GM23338 (cell line): ENCODE data around the gene CNTNAP2. TPM values are rescaled to one million over a fixed set of nuclear protein-coding genes. Genes with fewer than 3 reads are reported as not detected.

Experiments
- ATAC-seq: fragments of 200-7000 bp; cut with Tn5 transposase; 3 replicates; pipeline ENCODE4 v1.9.1; 2020
- DNase-seq: peaks from one replicate; pipeline ENCODE4 v3.0.0-alpha.2; 2015; ENCODE audit warnings: low spot score
- H2AFZ ChIP-seq: fragments of 200-600 bp; sonication (generic); 2 replicates; pipeline ENCODE4 v1.8.0; 2016; ENCODE audit warnings: antibody characterized with exemption, mild to moderate bottlenecking, moderate library complexity
- H3F3A ChIP-seq: fragments of 200-600 bp; sonication (generic); replicated peaks from 2 replicates; pipeline ENCODE4 v1.8.0; 2017; ENCODE audit warnings: antibody characterized with exemption, mixed run types, low read depth
- H3K27ac ChIP-seq: fragments of 200-600 bp; sonication (generic); 2 replicates; pipeline ENCODE4 v1.6.1; 2016; ENCODE audit warnings: low read depth
- H3K27me3 ChIP-seq: fragments of 200-600 bp; sonication (generic); 2 replicates; pipeline ENCODE4 v1.8.0; 2016; ENCODE audit warnings: mild to moderate bottlenecking, mixed run types, moderate library complexity; ENCODE audit not compliant: insufficient read depth
- H3K36me3 ChIP-seq: fragments of 200-600 bp; sonication (generic); 2 replicates; pipeline ENCODE4 v1.8.0; 2016; ENCODE audit warnings: mild to moderate bottlenecking; ENCODE audit not compliant: insufficient read depth
- H3K4me1 ChIP-seq: fragments of 200-600 bp; sonication (generic); 2 replicates; pipeline ENCODE4 v1.8.0; 2016; ENCODE audit warnings: mild to moderate bottlenecking, moderate library complexity; ENCODE audit not compliant: insufficient read depth
- H3K4me2 ChIP-seq: fragments of 200-600 bp; sonication (generic); 2 replicates; pipeline ENCODE4 v1.7.1; 2017; ENCODE audit warnings: mixed run types
- H3K4me3 ChIP-seq: fragments of 200-600 bp; sonication (generic); 2 replicates; pipeline ENCODE4 v1.6.1; 2016; ENCODE audit warnings: mixed run types
- H3K79me2 ChIP-seq: fragments of 200-600 bp; sonication (generic); replicated peaks from 2 replicates; pipeline ENCODE4 v1.8.0; 2017; ENCODE audit warnings: mild to moderate bottlenecking; ENCODE audit not compliant: insufficient read depth
- H3K9me2 ChIP-seq: fragments of 200-600 bp; sonication (generic); 2 replicates; pipeline ENCODE4 v1.8.0; 2017; ENCODE audit not compliant: insufficient read depth
- H4K20me1 ChIP-seq: fragments of 200-600 bp; sonication (generic); replicated peaks from 2 replicates; pipeline ENCODE4 v1.8.0; 2017; ENCODE audit warnings: mild to moderate bottlenecking; ENCODE audit not compliant: insufficient read depth
- H3K27ac Mint-ChIP-seq: 2 replicates; pipeline ENCODE4 v1.8.0; 2020; ENCODE audit warnings: inconsistent platforms, mild to moderate bottlenecking, moderate library complexity, mixed read lengths
- H3K27me3 Mint-ChIP-seq: 3 replicates; pipeline ENCODE4 v1.8.0; 2022; ENCODE audit warnings: low read depth, mild to moderate bottlenecking, moderate library complexity, mixed read lengths, inconsistent platforms; ENCODE audit not compliant: insufficient read depth, poor library complexity
- H3K36me3 Mint-ChIP-seq: 3 replicates; pipeline ENCODE4 v1.8.0; 2021; ENCODE audit warnings: low read depth, mild to moderate bottlenecking, inconsistent platforms, moderate library complexity, mixed read lengths
- H3K4me1 Mint-ChIP-seq: 3 replicates; pipeline ENCODE4 v1.8.0; 2020; ENCODE audit warnings: mild to moderate bottlenecking, inconsistent platforms, mixed read lengths
- H3K4me3 Mint-ChIP-seq: 3 replicates; pipeline ENCODE4 v1.8.0; 2021; ENCODE audit warnings: moderate library complexity, mild to moderate bottlenecking, inconsistent platforms, mixed read lengths
- H3K9me3 Mint-ChIP-seq: 3 replicates; pipeline ENCODE4 v1.8.0; 2020; ENCODE audit warnings: moderate library complexity, mild to moderate bottlenecking, inconsistent platforms, mixed read lengths
- CREB1 ChIP-seq: fragments of 250-450 bp; sonication (Bioruptor Pico); IDR thresholded peaks from 2 replicates; pipeline ENCODE4 v1.5.0; 2020; ENCODE audit warnings: low read depth, mild to moderate bottlenecking, moderate library complexity
- EZH2 ChIP-seq: fragments of 200-600 bp; sonication (generic); IDR thresholded peaks from one replicate; pipeline ENCODE4 v1.8.0; 2017; ENCODE audit warnings: antibody characterized with exemption, mild to moderate bottlenecking, low read depth; ENCODE audit not compliant: unreplicated experiment
- NANOG ChIP-seq: IDR thresholded peaks from 2 replicates; pipeline ENCODE4 v1.6.1; 2016; ENCODE audit warnings: antibody characterized with exemption, borderline replicate concordance
- POLR2AphosphoS5 ChIP-seq: IDR thresholded peaks from 2 replicates; pipeline ENCODE4 v1.6.1; 2016; ENCODE audit warnings: antibody characterized with exemption, low read depth
- STAT1 ChIP-seq: IDR thresholded peaks from one replicate; pipeline ENCODE4 v1.6.1; 2016; ENCODE audit warnings: antibody characterized with exemption; ENCODE audit not compliant: unreplicated experiment
- ZNF114 ChIP-seq: fragments of 250-450 bp; sonication (Bioruptor Pico); IDR thresholded peaks from 2 replicates; pipeline ENCODE4 v1.5.0; 2020; ENCODE audit warnings: mild to moderate bottlenecking, moderate library complexity
- ZNF331 ChIP-seq: fragments of 250-450 bp; sonication (Bioruptor Pico); IDR thresholded peaks from 2 replicates; pipeline ENCODE4 v1.5.0; 2020; ENCODE audit warnings: low read depth, mild to moderate bottlenecking, moderate library complexity
- polyA plus RNA-seq: library from polyadenylated mRNA; unstranded; fragments of >200 nt; fragmentation: Nextera tagmentation; extraction: Ambion mirVana; gene quantifications from 2 replicates; pipeline ENCODE4 v1.2.1, GENCODE V29; 2016
- total RNA-seq: library from RNA; depleted of rRNA; stranded (reverse); fragments of >200 nt; shearing (Covaris generic); gene quantifications from 2 replicates; pipeline ENCODE4 v1.2.3, GENCODE V29; 2014
- TF ChIP-seq, protein P1 (sequence below): fragments of 250-450 bp; sonication (Bioruptor Pico); IDR thresholded peaks from 2 replicates; pipeline ENCODE4 v1.5.0; 2020; ENCODE audit warnings: mild to moderate bottlenecking, moderate library complexity
- TF ChIP-seq, protein P2 (sequence below): IDR thresholded peaks from 2 replicates; pipeline ENCODE4 v1.6.1; 2016; ENCODE audit warnings: antibody characterized with exemption
- TF ChIP-seq, protein P3 (sequence below), 2 experiments: fragments of 200-600 bp in 1 of 2; sonication (generic) in 1 of 2; conservative IDR thresholded peaks; 2 replicates each; pipeline versions ENCODE4 v1.5.1 to v1.6.1; 2016 to 2017; ENCODE audit warnings: antibody characterized with exemption in 2 of 2, low read depth in 2 of 2, mild to moderate bottlenecking in 2 of 2, moderate library complexity in 1 of 2

Gene CNTNAP2
- total and polyA plus RNA-seq, 2 experiments from 2014 or later, result 38.2 to 61.3 TPM

DNA sequence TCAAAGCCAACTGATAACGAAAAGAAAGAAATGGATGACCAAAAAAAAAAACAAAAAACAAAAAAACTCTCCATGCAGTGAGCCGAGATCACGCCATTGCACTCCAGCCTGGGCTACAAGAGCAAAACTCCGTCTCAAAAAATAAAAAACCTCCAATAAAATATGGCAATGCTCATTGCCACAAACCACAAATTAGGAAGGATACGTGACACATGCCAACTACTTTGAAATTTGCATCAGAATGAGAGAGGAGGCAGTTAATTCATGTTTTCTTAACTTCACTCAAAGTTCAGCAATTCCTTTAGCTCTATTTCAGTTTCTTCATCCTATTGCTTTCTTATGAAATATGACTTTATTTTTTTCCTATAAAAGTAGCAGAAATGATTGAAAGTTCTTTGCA lies 2075.9 kb downstream of the CNTNAP2 start:
- Mint-ChIP-seq H3K27ac (peak overlapping the region; percentile 45; the same call in 1 of the 2 replicates), H3K4me3 (no peak overlapping the region), H3K9me3 (peaks cover 22% of the 10 kb centered on the region; the same call in 2 of the 3 replicates), H3K4me1 (peaks cover 6% of the 10 kb centered on the region), H3K27me3 (no peaks in the 10 kb centered on the region), H3K36me3 (no peaks in the 10 kb centered on the region)
- no peak overlapping the region for H3K4me2 ChIP-seq
- H3K79me2 ChIP-seq, result no peaks in the 10 kb centered on the region
- H3K4me3 ChIP-seq, result no peak overlapping the region
- no peak overlapping the region for H2AFZ ChIP-seq
- H3F3A ChIP-seq, result no peaks in the 10 kb centered on the region
- H3K27me3 ChIP-seq, result no peaks in the 10 kb centered on the region
- H3K36me3 ChIP-seq, result no peaks in the 10 kb centered on the region
- peaks cover 4% of the 10 kb centered on the region; the same call in 1 of the 2 replicates for H3K4me1 ChIP-seq
- H4K20me1 ChIP-seq, result no peaks in the 10 kb centered on the region
- H3K27ac ChIP-seq, result no peak overlapping the region
- no peaks in the 10 kb centered on the region; the same call in 1 of the 2 replicates for H3K9me2 ChIP-seq
- ATAC-seq (no peak), DNase-seq (no peak)
- TF ChIP-seq CREB1, result no peak

DNA sequence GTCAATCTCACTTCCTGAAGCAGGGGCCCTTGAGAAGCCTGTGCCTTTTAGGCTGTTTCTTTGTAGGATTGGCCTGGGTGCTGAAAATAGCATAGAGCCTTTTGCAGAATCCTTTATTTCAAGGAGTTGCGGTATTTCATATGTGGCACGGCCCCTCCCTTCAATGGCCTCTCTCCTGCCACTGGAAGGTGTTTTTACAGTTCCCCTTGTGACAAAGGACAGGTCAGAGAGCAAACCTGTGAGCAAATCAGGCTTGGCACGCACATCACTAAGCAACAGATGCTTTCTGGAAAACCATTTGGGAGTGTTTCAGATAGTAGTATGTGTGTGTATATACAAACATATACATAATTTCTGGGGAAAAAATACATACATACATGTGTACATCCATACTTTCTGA lies 2085.4 kb downstream of the CNTNAP2 start:
- Histone ChIP-seq H3K4me1 (no peaks in the 10 kb centered on the region), H3K27ac (no peak overlapping the region), H3K4me2 (no peak overlapping the region), H4K20me1 (no peaks in the 10 kb centered on the region), H3F3A (no peaks in the 10 kb centered on the region), H3K27me3 (no peaks in the 10 kb centered on the region), H3K9me2 (no peaks in the 10 kb centered on the region), H2AFZ (no peak overlapping the region), H3K36me3 (no peaks in the 10 kb centered on the region), H3K79me2 (no peaks in the 10 kb centered on the region), H3K4me3 (no peak overlapping the region)
- Mint-ChIP-seq H3K4me3 (no peak overlapping the region), H3K4me1 (no peaks in the 10 kb centered on the region; the same call in 1 of the 3 replicates), H3K27ac (no peak overlapping the region), H3K9me3 (peaks cover 4% of the 10 kb centered on the region; the same call in 2 of the 3 replicates), H3K27me3 (no peaks in the 10 kb centered on the region), H3K36me3 (no peaks in the 10 kb centered on the region)
- ATAC-seq, result no peak
- TF ChIP-seq EZH2 (no peak), CREB1 (no peak), STAT1 (no peak), POLR2AphosphoS5 (no peak), ZNF331 (CRISPR knock-in tag) (no peak), NANOG (no peak), ZNF114 (CRISPR knock-in tag) (no peak)
- TF ChIP-seq, protein P1, sequence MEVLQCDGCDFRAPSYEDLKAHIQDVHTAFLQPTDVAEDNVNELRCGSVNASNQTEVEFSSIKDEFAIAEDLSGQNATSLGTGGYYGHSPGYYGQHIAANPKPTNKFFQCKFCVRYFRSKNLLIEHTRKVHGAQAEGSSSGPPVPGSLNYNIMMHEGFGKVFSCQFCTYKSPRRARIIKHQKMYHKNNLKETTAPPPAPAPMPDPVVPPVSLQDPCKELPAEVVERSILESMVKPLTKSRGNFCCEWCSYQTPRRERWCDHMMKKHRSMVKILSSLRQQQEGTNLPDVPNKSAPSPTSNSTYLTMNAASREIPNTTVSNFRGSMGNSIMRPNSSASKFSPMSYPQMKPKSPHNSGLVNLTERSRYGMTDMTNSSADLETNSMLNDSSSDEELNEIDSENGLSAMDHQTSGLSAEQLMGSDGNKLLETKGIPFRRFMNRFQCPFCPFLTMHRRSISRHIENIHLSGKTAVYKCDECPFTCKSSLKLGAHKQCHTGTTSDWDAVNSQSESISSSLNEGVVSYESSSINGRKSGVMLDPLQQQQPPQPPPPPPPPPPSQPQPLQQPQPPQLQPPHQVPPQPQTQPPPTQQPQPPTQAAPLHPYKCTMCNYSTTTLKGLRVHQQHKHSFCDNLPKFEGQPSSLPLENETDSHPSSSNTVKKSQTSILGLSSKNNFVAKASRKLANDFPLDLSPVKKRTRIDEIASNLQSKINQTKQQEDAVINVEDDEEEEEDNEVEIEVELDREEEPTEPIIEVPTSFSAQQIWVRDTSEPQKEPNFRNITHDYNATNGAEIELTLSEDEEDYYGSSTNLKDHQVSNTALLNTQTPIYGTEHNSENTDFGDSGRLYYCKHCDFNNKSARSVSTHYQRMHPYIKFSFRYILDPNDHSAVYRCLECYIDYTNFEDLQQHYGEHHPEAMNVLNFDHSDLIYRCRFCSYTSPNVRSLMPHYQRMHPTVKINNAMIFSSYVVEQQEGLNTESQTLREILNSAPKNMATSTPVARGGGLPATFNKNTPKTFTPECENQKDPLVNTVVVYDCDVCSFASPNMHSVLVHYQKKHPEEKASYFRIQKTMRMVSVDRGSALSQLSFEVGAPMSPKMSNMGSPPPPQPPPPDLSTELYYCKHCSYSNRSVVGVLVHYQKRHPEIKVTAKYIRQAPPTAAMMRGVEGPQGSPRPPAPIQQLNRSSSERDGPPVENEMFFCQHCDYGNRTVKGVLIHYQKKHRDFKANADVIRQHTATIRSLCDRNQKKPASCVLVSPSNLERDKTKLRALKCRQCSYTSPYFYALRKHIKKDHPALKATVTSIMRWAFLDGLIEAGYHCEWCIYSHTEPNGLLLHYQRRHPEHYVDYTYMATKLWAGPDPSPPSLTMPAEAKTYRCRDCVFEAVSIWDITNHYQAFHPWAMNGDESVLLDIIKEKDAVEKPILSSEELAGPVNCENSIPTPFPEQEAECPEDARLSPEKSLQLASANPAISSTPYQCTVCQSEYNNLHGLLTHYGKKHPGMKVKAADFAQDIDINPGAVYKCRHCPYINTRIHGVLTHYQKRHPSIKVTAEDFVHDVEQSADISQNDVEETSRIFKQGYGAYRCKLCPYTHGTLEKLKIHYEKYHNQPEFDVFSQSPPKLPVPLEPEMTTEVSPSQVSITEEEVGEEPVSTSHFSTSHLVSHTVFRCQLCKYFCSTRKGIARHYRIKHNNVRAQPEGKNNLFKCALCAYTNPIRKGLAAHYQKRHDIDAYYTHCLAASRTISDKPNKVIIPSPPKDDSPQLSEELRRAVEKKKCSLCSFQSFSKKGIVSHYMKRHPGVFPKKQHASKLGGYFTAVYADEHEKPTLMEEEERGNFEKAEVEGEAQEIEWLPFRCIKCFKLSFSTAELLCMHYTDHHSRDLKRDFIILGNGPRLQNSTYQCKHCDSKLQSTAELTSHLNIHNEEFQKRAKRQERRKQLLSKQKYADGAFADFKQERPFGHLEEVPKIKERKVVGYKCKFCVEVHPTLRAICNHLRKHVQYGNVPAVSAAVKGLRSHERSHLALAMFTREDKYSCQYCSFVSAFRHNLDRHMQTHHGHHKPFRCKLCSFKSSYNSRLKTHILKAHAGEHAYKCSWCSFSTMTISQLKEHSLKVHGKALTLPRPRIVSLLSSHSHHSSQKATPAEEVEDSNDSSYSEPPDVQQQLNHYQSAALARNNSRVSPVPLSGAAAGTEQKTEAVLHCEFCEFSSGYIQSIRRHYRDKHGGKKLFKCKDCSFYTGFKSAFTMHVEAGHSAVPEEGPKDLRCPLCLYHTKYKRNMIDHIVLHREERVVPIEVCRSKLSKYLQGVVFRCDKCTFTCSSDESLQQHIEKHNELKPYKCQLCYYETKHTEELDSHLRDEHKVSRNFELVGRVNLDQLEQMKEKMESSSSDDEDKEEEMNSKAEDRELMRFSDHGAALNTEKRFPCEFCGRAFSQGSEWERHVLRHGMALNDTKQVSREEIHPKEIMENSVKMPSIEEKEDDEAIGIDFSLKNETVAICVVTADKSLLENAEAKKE, result no peak
- TF ChIP-seq, protein P2, sequence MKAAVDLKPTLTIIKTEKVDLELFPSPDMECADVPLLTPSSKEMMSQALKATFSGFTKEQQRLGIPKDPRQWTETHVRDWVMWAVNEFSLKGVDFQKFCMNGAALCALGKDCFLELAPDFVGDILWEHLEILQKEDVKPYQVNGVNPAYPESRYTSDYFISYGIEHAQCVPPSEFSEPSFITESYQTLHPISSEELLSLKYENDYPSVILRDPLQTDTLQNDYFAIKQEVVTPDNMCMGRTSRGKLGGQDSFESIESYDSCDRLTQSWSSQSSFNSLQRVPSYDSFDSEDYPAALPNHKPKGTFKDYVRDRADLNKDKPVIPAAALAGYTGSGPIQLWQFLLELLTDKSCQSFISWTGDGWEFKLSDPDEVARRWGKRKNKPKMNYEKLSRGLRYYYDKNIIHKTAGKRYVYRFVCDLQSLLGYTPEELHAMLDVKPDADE, result no peak
- TF ChIP-seq, protein P3, sequence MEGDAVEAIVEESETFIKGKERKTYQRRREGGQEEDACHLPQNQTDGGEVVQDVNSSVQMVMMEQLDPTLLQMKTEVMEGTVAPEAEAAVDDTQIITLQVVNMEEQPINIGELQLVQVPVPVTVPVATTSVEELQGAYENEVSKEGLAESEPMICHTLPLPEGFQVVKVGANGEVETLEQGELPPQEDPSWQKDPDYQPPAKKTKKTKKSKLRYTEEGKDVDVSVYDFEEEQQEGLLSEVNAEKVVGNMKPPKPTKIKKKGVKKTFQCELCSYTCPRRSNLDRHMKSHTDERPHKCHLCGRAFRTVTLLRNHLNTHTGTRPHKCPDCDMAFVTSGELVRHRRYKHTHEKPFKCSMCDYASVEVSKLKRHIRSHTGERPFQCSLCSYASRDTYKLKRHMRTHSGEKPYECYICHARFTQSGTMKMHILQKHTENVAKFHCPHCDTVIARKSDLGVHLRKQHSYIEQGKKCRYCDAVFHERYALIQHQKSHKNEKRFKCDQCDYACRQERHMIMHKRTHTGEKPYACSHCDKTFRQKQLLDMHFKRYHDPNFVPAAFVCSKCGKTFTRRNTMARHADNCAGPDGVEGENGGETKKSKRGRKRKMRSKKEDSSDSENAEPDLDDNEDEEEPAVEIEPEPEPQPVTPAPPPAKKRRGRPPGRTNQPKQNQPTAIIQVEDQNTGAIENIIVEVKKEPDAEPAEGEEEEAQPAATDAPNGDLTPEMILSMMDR (conservative IDR thresholded peaks at IDR 0.05; ENCODE audit: low read depth in 2 of 2), result no peak
- DNase-seq, result no peak
